ENCODE data around the gene DAAM2. TPM values are rescaled to one million over a fixed set of nuclear protein-coding genes. Genes with fewer than 3 reads are reported as not detected.

Gene DAAM2
- total and polyA plus RNA-seq, 2 donors (not counting 1 experiment from before 2014, with no cell fraction given): 41.5 to 48.2 TPM

DNA sequence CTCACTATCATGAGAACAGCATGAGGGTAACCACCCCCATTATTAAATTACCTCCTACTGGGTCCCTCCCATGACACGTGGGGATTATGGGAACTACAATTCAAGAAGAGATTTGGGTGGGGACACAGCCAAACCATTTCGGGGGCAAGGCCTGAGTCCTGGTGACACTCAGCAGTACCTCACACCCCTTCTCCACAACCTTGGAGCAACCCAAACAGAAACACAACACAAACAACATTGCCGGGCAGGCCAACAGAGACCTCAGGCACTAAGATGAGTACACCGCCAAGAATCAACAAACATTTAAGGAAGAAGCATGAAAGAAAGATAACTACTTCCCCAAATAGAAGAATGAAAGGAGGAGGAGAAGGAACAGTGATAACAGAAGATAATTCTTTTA, 125.2 kb downstream of the DAAM2 start:
- peaks cover 4% of the 10 kb centered on the region for H3K36me3 ChIP-seq (ENCODE audit: control insufficient read depth, insufficient read depth, low read length)
- no peaks in the 10 kb centered on the region for H4K20me1 ChIP-seq (ENCODE audit: control insufficient read depth, extremely low read depth, insufficient read depth, low read length)

DNA sequence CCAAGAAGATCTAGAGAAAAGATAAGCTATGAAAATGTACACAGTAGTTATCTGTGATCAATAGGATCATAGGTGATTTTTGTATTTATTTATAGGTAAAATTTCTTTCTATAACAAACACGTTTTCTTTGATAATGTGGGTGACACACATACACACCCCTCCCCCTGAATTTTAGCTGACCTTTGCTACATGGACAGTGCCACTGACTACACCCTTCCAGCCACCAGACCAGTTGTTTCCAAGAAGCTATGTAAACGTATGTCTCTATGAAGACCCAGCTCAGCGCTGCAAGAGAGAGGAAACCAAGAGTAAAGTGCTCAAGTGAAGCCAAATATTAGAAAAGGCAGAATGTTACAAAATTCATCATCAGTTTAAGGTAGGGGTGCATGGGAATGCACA, 125.8 kb downstream of the DAAM2 start:
- no peaks in the 10 kb centered on the region for H3K9me3 ChIP-seq (ENCODE audit: control insufficient read depth, insufficient read depth, low read depth, low read length)
- no peak overlapping the region for H2AFZ ChIP-seq (ENCODE audit: low read length)
- peaks cover 4% of the 10 kb centered on the region for H3K36me3 ChIP-seq (ENCODE audit: control insufficient read depth, insufficient read depth, low read length)
- H3K27ac ChIP-seq (ENCODE audit: insufficient read depth, low read length): no peak overlapping the region
- DNase-seq (ENCODE audit: low read depth in 2 of 2): no peak
- H3K4me1 ChIP-seq (ENCODE audit: control insufficient read depth, extremely low read depth, insufficient read depth, low read length): no peaks in the 10 kb centered on the region
- H3K4me3 ChIP-seq (replicated peaks in 1 of 4; ENCODE audit: control extremely low read depth in 1 of 4, insufficient read depth in 1 of 4, low read depth in 3 of 4, low read length in 4 of 4): no peak overlapping the region
- H3K79me2 ChIP-seq (ENCODE audit: control insufficient read depth, insufficient read depth, low read length): no peaks in the 10 kb centered on the region
- H3K9ac ChIP-seq (ENCODE audit: insufficient read depth, low read length): no peak overlapping the region
- H4K20me1 ChIP-seq (ENCODE audit: control insufficient read depth, extremely low read depth, insufficient read depth, low read length): no peaks in the 10 kb centered on the region
- H3K27me3 ChIP-seq (ENCODE audit: control insufficient read depth, insufficient read depth, low read length): no peaks in the 10 kb centered on the region
- no peak for TF ChIP-seq EZH2 (IDR thresholded peaks at IDR 0.05; ENCODE audit: low read length, missing control alignments)
- TF ChIP-seq, protein P1, sequence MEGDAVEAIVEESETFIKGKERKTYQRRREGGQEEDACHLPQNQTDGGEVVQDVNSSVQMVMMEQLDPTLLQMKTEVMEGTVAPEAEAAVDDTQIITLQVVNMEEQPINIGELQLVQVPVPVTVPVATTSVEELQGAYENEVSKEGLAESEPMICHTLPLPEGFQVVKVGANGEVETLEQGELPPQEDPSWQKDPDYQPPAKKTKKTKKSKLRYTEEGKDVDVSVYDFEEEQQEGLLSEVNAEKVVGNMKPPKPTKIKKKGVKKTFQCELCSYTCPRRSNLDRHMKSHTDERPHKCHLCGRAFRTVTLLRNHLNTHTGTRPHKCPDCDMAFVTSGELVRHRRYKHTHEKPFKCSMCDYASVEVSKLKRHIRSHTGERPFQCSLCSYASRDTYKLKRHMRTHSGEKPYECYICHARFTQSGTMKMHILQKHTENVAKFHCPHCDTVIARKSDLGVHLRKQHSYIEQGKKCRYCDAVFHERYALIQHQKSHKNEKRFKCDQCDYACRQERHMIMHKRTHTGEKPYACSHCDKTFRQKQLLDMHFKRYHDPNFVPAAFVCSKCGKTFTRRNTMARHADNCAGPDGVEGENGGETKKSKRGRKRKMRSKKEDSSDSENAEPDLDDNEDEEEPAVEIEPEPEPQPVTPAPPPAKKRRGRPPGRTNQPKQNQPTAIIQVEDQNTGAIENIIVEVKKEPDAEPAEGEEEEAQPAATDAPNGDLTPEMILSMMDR (conservative IDR thresholded peaks at IDR 0.05 in 1 of 2, IDR thresholded peaks at IDR 0.05 in 1 of 2; ENCODE audit: low read depth in 1 of 2, low read length in 2 of 2): no peak
- H3K4me2 ChIP-seq (ENCODE audit: extremely low read depth, insufficient read depth, low read length): no peak overlapping the region

More for the DNA sequence above, 125.2 kb downstream of the DAAM2 start:
- Histone ChIP-seq H2AFZ (ENCODE audit: low read length) (no peak overlapping the region), H3K4me2 (ENCODE audit: extremely low read depth, insufficient read depth, low read length) (no peak overlapping the region), H3K9ac (ENCODE audit: insufficient read depth, low read length) (no peak overlapping the region), H3K27me3 (ENCODE audit: control insufficient read depth, insufficient read depth, low read length) (no peaks in the 10 kb centered on the region), H3K4me1 (ENCODE audit: control insufficient read depth, extremely low read depth, insufficient read depth, low read length) (no peaks in the 10 kb centered on the region), H3K4me3 (replicated peaks in 1 of 4; ENCODE audit: control extremely low read depth in 1 of 4, insufficient read depth in 1 of 4, low read depth in 3 of 4, low read length in 4 of 4) (no peak overlapping the region), H3K79me2 (ENCODE audit: control insufficient read depth, insufficient read depth, low read length) (no peaks in the 10 kb centered on the region), H3K27ac (ENCODE audit: insufficient read depth, low read length) (no peak overlapping the region), H3K9me3 (ENCODE audit: control insufficient read depth, insufficient read depth, low read depth, low read length) (no peaks in the 10 kb centered on the region)
- TF ChIP-seq EZH2 (IDR thresholded peaks at IDR 0.05; ENCODE audit: low read length, missing control alignments): no peak
- TF ChIP-seq, protein P1 (conservative IDR thresholded peaks at IDR 0.05 in 1 of 2, IDR thresholded peaks at IDR 0.05 in 1 of 2; ENCODE audit: low read depth in 1 of 2, low read length in 2 of 2): no peak
- DNase-seq (ENCODE audit: low read depth in 2 of 2): no peak

GRCh38 chr6:39918831-39919230, 126.7 kb downstream of the DAAM2 start:
- Histone ChIP-seq H4K20me1 (ENCODE audit: control insufficient read depth, extremely low read depth, insufficient read depth, low read length) (no peaks in the 10 kb centered on the region), H3K27ac (ENCODE audit: insufficient read depth, low read length) (no peak overlapping the region), H3K9me3 (ENCODE audit: control insufficient read depth, insufficient read depth, low read depth, low read length) (no peaks in the 10 kb centered on the region), H3K4me3 (replicated peaks in 1 of 4; ENCODE audit: control extremely low read depth in 1 of 4, insufficient read depth in 1 of 4, low read depth in 3 of 4, low read length in 4 of 4) (no peak overlapping the region), H3K36me3 (ENCODE audit: control insufficient read depth, insufficient read depth, low read length) (peaks cover 4% of the 10 kb centered on the region), H3K4me2 (ENCODE audit: extremely low read depth, insufficient read depth, low read length) (no peak overlapping the region), H3K4me1 (ENCODE audit: control insufficient read depth, extremely low read depth, insufficient read depth, low read length) (no peaks in the 10 kb centered on the region), H3K9ac (ENCODE audit: insufficient read depth, low read length) (no peak overlapping the region), H3K79me2 (ENCODE audit: control insufficient read depth, insufficient read depth, low read length) (no peaks in the 10 kb centered on the region), H3K27me3 (ENCODE audit: control insufficient read depth, insufficient read depth, low read length) (no peaks in the 10 kb centered on the region), H2AFZ (ENCODE audit: low read length) (no peak overlapping the region)
- TF ChIP-seq, protein P1 (conservative IDR thresholded peaks at IDR 0.05 in 1 of 2, IDR thresholded peaks at IDR 0.05 in 1 of 2; ENCODE audit: low read depth in 1 of 2, low read length in 2 of 2): no peak
- no peak for TF ChIP-seq EZH2 (IDR thresholded peaks at IDR 0.05; ENCODE audit: low read length, missing control alignments)
- no peak for DNase-seq (ENCODE audit: low read depth in 2 of 2)
